Retinal pigment epithelial cell (primary cell): ENCODE measurements around the gene ADAMTS17.

Experiments
- DNase-seq: peaks from one replicate; pipeline ENCODE4 v3.0.0-alpha.2; 2010; ENCODE audit warnings: low read depth
- H3K4me3 ChIP-seq: 2 replicates; pipeline ENCODE4 v1.5.1; 2011; ENCODE audit warnings: mild to moderate bottlenecking, low read length, control low read depth, moderate library complexity
- TF ChIP-seq, protein P1 (sequence below): conservative IDR thresholded peaks from 2 replicates; pipeline ENCODE4 v1.5.1; 2011; ENCODE audit warnings: low read depth, low read length, control low read depth, inconsistent platforms

ADAMTS17 gene

DNA sequence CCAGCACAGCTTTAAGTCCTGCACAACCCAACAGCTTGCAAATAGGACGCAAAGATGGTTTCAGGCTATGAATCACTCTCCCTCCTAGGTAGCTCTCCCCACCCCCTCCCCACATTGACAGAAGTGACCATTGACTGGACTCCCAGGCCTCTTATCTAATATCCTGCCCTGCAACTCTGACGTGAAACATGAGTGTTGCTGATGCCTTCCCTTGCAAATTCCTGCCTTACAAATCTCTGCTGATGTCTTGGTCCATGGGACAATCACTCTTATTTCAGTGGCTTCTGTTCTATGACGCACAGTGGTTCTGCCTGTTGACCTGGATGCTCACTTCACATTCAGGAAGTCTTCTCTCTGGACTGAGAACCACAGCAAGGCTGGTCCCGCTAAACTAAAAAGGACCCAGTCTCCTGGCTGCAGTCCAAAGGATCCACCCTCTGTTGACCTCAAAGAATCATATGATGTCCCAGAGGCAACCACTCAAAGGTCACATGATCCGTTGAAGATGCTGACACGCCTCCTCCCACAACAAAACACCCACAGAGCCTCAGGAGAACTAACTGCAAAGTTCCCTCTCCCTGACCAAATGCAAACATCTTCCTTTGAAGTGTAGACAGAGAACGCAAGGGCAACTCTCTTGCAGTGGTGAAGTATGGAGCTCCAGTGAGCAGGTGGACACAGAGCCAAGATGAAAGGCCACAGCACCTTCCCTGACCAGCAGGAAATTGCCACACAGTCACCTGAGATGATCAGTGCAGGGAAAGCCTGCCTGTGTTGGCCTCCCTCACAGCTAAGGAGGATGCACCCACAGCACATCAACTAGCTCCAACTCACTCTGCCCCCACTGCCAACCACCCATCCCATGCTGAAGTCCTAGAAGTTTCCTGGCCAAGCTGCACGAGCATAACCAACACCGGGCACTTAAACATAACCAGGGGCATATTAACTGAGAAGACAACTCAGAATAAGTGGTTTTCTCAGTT lies 112.3 kb downstream of the ADAMTS17 start:
- TF ChIP-seq, protein P1, sequence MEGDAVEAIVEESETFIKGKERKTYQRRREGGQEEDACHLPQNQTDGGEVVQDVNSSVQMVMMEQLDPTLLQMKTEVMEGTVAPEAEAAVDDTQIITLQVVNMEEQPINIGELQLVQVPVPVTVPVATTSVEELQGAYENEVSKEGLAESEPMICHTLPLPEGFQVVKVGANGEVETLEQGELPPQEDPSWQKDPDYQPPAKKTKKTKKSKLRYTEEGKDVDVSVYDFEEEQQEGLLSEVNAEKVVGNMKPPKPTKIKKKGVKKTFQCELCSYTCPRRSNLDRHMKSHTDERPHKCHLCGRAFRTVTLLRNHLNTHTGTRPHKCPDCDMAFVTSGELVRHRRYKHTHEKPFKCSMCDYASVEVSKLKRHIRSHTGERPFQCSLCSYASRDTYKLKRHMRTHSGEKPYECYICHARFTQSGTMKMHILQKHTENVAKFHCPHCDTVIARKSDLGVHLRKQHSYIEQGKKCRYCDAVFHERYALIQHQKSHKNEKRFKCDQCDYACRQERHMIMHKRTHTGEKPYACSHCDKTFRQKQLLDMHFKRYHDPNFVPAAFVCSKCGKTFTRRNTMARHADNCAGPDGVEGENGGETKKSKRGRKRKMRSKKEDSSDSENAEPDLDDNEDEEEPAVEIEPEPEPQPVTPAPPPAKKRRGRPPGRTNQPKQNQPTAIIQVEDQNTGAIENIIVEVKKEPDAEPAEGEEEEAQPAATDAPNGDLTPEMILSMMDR = no peak
- DNase-seq = no peak

DNA sequence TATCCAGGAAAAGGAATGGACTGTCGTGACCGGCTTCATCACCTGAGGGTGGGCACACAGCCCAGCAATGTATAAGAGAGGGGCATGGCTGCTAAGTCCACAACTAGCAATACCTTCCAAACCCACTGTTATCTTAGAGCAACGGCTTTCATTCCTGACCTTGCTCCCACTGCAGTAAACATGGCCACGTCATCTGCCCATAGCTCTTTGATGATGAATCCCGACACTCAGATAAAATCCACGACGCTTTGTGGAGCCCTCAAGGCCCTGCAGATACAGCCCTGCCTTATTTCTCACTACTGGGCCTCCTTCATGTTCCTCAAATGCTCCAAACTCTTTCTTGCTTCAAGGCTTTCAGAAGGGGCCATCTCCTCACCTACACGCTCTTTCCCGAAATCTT lies 114.0 kb downstream of the ADAMTS17 start:
- TF ChIP-seq, protein P1 = no peak
- H3K4me3 ChIP-seq = no peak overlapping the region

More for the DNA sequence above, 112.3 kb downstream of the ADAMTS17 start:
- no peak overlapping the region for H3K4me3 ChIP-seq

DNA sequence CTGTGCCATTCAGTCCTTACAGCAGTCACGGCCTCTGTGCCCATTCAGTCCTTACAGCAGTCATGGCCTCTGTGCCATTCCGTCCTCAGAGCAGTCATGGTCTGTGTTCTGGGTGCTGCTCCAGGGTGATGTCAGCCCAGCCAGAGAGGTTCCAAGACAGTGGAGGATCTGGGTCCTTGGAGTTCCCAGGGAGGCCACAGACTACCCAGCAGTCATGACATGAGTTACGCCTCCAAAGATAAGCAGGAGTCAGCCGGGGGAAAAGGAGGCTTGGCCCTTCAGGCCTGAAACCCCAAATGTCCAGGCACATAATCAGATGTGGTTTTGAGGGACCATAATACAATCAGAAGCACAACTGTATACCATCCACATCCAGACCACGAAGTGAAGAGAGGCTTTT lies 115.7 kb downstream of the ADAMTS17 start:
- TF ChIP-seq, protein P1 = no peak
- no peak overlapping the region for H3K4me3 ChIP-seq
- no peak for DNase-seq

More for the DNA sequence above, 114.0 kb downstream of the ADAMTS17 start:
- DNase-seq = no peak

DNA sequence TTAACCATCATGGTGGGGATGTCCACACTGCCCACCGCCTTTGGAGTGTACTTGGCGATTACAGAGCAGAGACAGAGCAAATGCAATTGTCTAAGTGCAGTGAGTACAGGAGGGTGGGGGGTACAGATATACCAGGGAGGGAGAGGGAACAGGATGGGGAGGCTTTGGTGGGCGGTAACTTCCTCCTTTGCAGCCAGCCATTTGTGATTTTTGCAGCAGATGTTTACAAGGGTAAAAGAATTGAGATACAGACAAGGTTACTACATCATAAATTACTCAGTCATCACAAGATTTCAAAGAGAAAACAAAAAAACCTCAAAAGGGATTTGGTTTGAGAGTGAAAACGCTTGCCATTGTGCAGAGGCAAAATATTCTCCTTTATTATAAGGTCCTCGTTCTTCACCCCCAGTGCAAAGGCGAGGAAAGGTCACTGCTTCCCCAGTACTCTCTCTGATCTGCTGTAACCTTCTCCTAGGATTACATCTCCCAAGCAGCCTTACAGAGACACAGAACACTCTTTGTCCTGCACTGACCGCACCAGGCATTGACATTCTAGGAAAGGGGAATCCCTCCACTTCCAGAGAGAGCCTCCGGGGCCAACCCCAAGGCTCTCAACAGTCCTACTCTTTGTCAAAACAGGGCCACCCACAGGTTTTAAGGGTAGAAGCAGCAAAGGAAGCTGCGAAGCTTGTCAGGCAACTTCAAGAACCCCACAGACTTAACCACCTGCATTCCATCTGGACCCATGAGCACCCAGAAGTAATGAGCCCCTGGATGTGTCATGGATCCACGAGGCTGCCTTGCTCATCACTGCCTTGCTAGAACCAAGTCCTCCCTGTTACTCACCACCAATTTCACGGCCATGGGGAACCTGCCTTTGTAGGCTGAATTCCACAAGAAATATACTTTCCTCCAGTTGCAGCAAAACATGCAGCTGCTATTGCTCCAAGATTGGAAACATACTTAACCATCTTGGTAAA lies 117.3 kb downstream of the ADAMTS17 start:
- no peak overlapping the region for H3K4me3 ChIP-seq
- TF ChIP-seq, protein P1 = no peak
- no peak for DNase-seq

DNA sequence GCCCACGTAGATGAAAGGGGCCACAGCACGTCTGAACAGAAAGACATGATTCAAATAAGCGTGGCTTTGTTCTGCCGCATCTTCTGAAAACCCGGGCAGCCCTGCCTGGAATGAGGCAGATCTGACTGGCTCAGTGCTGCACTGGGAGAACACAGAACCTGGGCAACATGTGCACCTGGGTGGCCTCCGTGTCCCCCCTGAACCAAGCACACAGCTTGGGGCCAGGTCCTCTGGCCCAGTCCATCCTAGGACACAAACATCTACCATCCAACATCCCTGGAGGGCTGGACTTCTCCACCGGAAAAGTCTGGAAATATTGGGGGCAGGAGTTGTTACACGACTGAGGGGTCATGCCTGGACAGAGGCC lies 119.4 kb downstream of the ADAMTS17 start:
- DNase-seq = no peak
- H3K4me3 ChIP-seq = no peak overlapping the region
- TF ChIP-seq, protein P1 = no peak

DNA sequence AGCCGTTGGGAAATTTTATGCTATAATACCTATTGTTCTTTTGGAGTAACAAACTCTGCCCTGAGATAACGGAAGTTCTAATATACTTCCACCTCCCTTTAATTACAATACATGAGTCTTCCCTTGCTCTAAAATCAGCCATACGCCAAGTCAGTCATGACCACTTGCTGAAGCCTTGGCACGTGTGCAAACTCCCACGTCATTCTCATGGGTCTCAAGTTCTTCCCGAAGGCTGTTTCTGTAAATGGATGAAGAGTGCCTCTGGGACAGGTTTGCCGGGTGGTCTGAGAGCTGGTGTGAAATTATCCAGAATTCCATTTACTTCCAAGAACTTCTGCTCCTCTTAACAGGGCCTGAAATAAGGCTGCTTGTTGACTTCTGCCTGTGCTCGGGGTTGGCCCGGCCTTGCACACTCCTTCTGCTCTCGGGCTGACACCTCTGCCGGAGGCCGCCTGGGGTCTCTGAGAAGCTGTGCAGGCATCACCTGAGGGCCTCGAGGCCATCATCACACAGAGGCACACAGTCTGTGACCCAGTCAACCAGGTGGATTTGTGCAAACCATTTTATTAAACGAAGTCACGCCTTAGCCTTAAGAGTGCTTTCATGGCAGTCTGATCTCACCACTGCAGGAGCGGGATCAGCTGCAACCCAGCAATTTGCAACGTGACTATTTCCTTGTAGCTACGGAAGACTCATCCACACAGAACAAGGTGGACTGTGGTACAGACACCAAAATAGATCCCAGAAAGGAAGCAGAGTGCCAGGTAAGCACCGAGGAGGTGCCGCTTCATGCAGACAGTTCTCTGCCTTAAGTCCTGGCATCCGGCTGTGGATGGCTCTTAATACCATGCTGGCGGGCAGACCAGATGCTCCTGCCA lies 120.1 kb downstream of the ADAMTS17 start:
- DNase-seq = no peak
- H3K4me3 ChIP-seq = no peak overlapping the region
- TF ChIP-seq, protein P1 = no peak
